Nephron (organoid): ENCODE measurements around the gene RAPGEF6.

Experiments
- H3K27ac Mint-ChIP-seq, 3 experiments: 2 replicates each; pipeline ENCODE4 v1.8.0; 2020; ENCODE audit warnings: mixed read lengths in 3 of 3, mild to moderate bottlenecking in 2 of 3, moderate library complexity in 1 of 3
- H3K27me3 Mint-ChIP-seq: 2 replicates; pipeline ENCODE4 v1.8.0; 2021; ENCODE audit warnings: low read depth, mild to moderate bottlenecking, moderate library complexity, mixed read lengths
- H3K36me3 Mint-ChIP-seq: 2 replicates; pipeline ENCODE4 v1.8.0; 2020; ENCODE audit warnings: low read depth, mixed read lengths
- H3K4me1 Mint-ChIP-seq: 2 replicates; pipeline ENCODE4 v1.8.0; 2020; ENCODE audit warnings: mixed read lengths
- H3K4me3 Mint-ChIP-seq, 3 experiments: 2 replicates each; pipeline ENCODE4 v1.8.0; 2020; ENCODE audit warnings: mild to moderate bottlenecking in 3 of 3, mixed read lengths in 3 of 3, moderate library complexity in 2 of 3
- H3K9me3 Mint-ChIP-seq: 2 replicates; pipeline ENCODE4 v1.8.0; 2020; ENCODE audit warnings: mixed read lengths
- CTCF ChIP-seq, 3 experiments: fragments of 200-600 bp; sonication (generic); IDR thresholded peaks; one replicate each; pipeline ENCODE4 v1.5.0; 2021; ENCODE audit warnings: antibody characterized with exemption in 3 of 3; ENCODE audit not compliant: unreplicated experiment in 3 of 3

RAPGEF6 gene

GRCh38 chr5:131482617-131483016 lies 152.4 kb downstream of the RAPGEF6 start:
- Mint-ChIP-seq H3K9me3 (no peaks in the 10 kb centered on the region), H3K27ac (no peak overlapping the region), H3K4me3 (no peak overlapping the region), H3K36me3 (peaks cover 58% of the 10 kb centered on the region), H3K27me3 (no peaks in the 10 kb centered on the region), H3K4me1 (no peaks in the 10 kb centered on the region)
- TF ChIP-seq CTCF (IDR thresholded peaks at IDR 0.05; ENCODE audit: unreplicated experiment in 3 of 3), result no peak

DNA sequence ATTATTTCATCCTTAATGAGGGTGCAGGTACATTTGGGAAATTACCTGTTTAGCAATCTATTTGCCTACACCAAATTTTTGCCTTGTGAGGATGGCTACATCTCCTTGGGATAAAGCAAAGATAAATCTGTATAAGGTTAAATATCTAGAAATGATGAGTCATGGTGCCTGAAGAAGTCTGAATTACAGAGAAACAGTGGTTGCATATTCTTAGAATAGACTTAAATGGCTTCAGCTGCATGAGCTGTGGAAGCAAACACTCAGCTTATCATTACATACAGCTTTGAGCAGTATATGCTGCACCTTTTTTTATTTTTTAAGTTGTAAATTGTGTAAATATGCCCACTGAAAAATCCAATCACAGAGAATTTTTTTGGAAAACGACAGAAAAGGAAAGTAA lies 153.5 kb downstream of the RAPGEF6 start:
- H3K36me3 Mint-ChIP-seq, result peaks cover 48% of the 10 kb centered on the region
- no peak overlapping the region for H3K4me3 Mint-ChIP-seq
- H3K4me1 Mint-ChIP-seq, result no peaks in the 10 kb centered on the region

DNA sequence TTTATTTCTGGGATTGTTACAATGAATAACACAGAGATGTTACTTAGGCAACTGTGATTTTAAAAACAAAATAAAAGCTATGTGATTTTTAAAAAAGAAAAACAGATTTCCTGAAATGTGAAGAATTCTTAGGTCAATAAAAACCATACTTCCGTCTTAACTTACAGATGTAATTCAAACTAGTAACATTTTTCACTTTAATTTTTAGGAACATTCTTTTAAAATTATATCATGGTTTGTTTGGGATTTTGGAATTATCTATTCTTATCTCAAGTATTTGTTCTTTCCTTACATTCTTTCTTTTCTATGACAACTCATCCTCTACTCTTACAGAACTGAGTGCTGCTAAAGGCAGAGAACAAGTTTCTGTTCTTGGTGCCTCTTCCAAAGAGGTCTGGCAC lies 159.5 kb downstream of the RAPGEF6 start:
- Mint-ChIP-seq H3K36me3 (peaks cover 27% of the 10 kb centered on the region), H3K27me3 (no peaks in the 10 kb centered on the region), H3K4me3 (no peak overlapping the region), H3K4me1 (no peaks in the 10 kb centered on the region), H3K27ac (no peak overlapping the region), H3K9me3 (no peaks in the 10 kb centered on the region)
- no peak for TF ChIP-seq CTCF (IDR thresholded peaks at IDR 0.05; ENCODE audit: unreplicated experiment in 3 of 3)

More for the DNA sequence above, 153.5 kb downstream of the RAPGEF6 start:
- no peaks in the 10 kb centered on the region for H3K9me3 Mint-ChIP-seq
- H3K27ac Mint-ChIP-seq, result no peak overlapping the region
- TF ChIP-seq CTCF (IDR thresholded peaks at IDR 0.05; ENCODE audit: unreplicated experiment in 3 of 3), result no peak
- H3K27me3 Mint-ChIP-seq, result no peaks in the 10 kb centered on the region

DNA sequence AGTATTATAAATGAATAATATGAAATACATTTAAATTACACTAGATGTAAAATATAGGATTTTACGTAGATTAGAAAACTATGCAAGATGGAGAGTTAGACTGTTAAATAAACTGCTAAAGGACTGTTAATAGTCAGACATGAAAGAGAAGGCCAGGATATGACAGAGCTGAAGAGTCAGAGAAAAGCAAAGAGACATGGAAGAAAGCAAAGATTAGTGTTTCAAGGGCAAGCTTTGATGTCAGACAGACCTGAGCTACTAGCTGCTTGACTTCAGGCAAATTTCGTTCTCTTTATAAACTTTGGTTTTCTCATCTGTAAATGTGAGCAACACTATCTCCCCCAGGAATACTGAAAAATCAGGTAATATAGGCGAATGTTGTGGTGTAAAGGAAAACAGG lies 161.3 kb downstream of the RAPGEF6 start:
- no peak for TF ChIP-seq CTCF (IDR thresholded peaks at IDR 0.05; ENCODE audit: unreplicated experiment in 3 of 3)
- no peaks in the 10 kb centered on the region for H3K4me1 Mint-ChIP-seq
- H3K9me3 Mint-ChIP-seq, result no peaks in the 10 kb centered on the region
- H3K27me3 Mint-ChIP-seq, result no peaks in the 10 kb centered on the region
- H3K27ac Mint-ChIP-seq, result no peak overlapping the region
- H3K4me3 Mint-ChIP-seq, result no peak overlapping the region
- peaks cover 20% of the 10 kb centered on the region for H3K36me3 Mint-ChIP-seq

DNA sequence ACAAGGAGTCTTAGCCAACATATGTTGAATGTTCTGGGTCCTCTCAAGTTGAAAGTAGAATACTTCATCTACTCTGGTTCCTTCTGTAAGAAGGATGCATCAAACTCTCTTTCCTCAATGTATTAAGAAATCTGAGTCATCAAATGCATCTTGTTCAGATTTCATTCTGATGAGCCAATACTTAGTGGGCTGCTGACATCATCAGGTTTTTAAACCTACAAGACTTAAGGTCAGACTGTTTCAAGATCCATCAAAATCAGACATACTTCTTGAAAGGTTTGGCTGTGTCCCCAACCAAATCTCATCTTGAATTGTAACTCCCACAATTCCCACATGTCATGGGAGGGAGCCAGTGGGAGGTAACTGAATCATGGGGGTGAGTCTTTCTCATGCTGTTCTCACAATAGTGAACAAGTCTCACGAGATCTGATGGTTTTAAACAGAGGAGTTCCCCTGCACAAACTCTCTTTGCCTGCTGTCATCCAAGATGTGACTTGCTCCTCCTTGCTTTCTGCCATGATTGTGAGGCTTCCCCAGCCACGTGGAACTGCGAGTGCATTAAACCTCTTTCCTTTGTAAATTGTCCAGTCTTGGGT lies 168.8 kb downstream of the RAPGEF6 start:
- peaks cover 34% of the 10 kb centered on the region for H3K36me3 Mint-ChIP-seq
- TF ChIP-seq CTCF (IDR thresholded peaks at IDR 0.05; ENCODE audit: unreplicated experiment in 3 of 3), result no peak
- H3K4me1 Mint-ChIP-seq, result peaks cover under 1% of the 10 kb centered on the region
- no peaks in the 10 kb centered on the region for H3K27me3 Mint-ChIP-seq
- no peak overlapping the region for H3K27ac Mint-ChIP-seq
- no peak overlapping the region for H3K4me3 Mint-ChIP-seq
- H3K9me3 Mint-ChIP-seq, result no peaks in the 10 kb centered on the region

GRCh38 chr5:131463656-131464055 lies 171.4 kb downstream of the RAPGEF6 start:
- Mint-ChIP-seq H3K4me1 (peaks cover 3% of the 10 kb centered on the region), H3K36me3 (peaks cover 33% of the 10 kb centered on the region), H3K4me3 (no peak overlapping the region), H3K27me3 (no peaks in the 10 kb centered on the region), H3K27ac (no peak overlapping the region), H3K9me3 (no peaks in the 10 kb centered on the region)
- no peak for TF ChIP-seq CTCF (IDR thresholded peaks at IDR 0.05; ENCODE audit: unreplicated experiment in 3 of 3)
